Suprapubic skin (tissue), 4 donors: ENCODE measurements around the gene PSME3IP1. TPM values are rescaled to one million over a fixed set of nuclear protein-coding genes. Genes with fewer than 3 reads are reported as not detected.

Source experiments
- DNase-seq, 2 donors: peaks; one replicate each; pipeline ENCODE4 v3.0.0-alpha.2; 2019; ENCODE audit warnings: low spot score in 2 of 2
- H3K27ac ChIP-seq: fragments of 200-600 bp; sonication (generic); one replicate; pipeline ENCODE4 v1.5.1; 2019
- H3K27me3 ChIP-seq: fragments of 200-600 bp; sonication (generic); one replicate; pipeline ENCODE4 v1.5.1; 2019
- H3K36me3 ChIP-seq: fragments of 200-600 bp; sonication (generic); one replicate; pipeline ENCODE4 v1.5.1; 2019
- H3K4me1 ChIP-seq: fragments of 200-600 bp; sonication (generic); one replicate; pipeline ENCODE4 v1.5.1; 2019
- H3K4me3 ChIP-seq: fragments of 200-600 bp; sonication (generic); one replicate; pipeline ENCODE4 v1.5.1; 2019; ENCODE audit warnings: mild to moderate bottlenecking
- H3K9me3 ChIP-seq: fragments of 200-600 bp; sonication (generic); one replicate; pipeline ENCODE4 v1.5.1; 2019
- EP300 ChIP-seq: sonication (generic); formaldehyde crosslinking; IDR thresholded peaks from one replicate; pipeline ENCODE4 v1.6.1; 2017; ENCODE audit warnings: antibody characterized with exemption
- POLR2A ChIP-seq, 2 donors: fragments of 450-650 bp; IDR thresholded peaks; one replicate each; pipeline ENCODE4 v1.6.1; 2017; ENCODE audit warnings: antibody characterized with exemption in 2 of 2, mild to moderate bottlenecking in 2 of 2, moderate library complexity in 2 of 2
- POLR2AphosphoS5 ChIP-seq, 3 donors: sonication (generic); formaldehyde crosslinking; IDR thresholded peaks; one replicate each; pipeline ENCODE4 v1.6.1; 2017; ENCODE audit warnings: antibody characterized with exemption in 3 of 3
- WGBS: methylation state at CpG from one replicate; pipeline ENCODE4 v1.1.5; 2018; 5-methylcytosine and 5-hydroxymethylcytosine counted together
- total RNA-seq, 4 donors: library from RNA; depleted of rRNA; stranded (reverse); fragments of >200 nt; gene quantifications; one replicate each; pipeline ENCODE4 v1.1.0, GENCODE V29; 2016
- TF ChIP-seq, protein P1 (sequence below), 2 donors: fragments of 200-600 bp in 1 of 2; fragments of 450-650 bp in 1 of 2; sonication (generic) in 1 of 2; IDR thresholded peaks; one replicate each; pipeline ENCODE4 v1.5.1; 2016 to 2019; ENCODE audit warnings: antibody characterized with exemption in 2 of 2, mild to moderate bottlenecking in 1 of 2, moderate library complexity in 1 of 2

PSME3IP1 gene
- total RNA-seq, 4 donors from 2014 or later, result 47.1 to 109 (median 60.3) TPM

DNA sequence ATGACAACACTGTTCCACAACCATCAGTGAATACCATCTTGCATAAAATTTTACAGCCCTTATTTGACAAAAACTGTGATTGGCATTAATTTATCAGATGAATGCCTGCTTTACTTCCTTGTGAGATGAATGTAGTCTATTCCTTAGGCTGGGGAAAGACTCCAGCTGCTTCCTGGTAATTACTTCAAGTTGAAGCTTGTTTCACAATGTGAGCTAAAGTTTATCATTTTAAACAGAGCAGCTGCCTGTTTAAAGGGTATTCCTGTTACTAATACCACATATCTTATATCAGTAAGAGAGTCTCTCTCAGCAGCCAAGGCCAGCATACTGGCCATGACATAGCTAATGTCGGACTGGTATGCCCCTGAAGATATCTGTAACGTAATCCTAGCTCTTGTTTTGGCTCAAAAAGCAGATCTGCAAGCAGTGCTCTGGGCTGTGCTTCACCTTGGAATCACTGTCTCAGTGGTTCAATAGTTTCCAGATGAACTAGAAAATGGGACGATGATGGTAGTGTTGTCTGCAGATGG lies 46.0 kb upstream of the PSME3IP1 start:
- 49% methylated on average over 3 of the region's 3 CpGs for WGBS
- Histone ChIP-seq H3K4me1 (peaks cover 4% of the 10 kb centered on the region), H3K9me3 (no peaks in the 10 kb centered on the region), H3K36me3 (peaks cover 98% of the 10 kb centered on the region), H3K27me3 (no peaks in the 10 kb centered on the region), H3K4me3 (no peak overlapping the region), H3K27ac (no peak overlapping the region)
- no peak for DNase-seq
- TF ChIP-seq POLR2A (IDR thresholded peaks at IDR 0.05) (no peak), EP300 (no peak), POLR2AphosphoS5 (IDR thresholded peaks at IDR 0.05) (no peak)
- TF ChIP-seq, protein P1, sequence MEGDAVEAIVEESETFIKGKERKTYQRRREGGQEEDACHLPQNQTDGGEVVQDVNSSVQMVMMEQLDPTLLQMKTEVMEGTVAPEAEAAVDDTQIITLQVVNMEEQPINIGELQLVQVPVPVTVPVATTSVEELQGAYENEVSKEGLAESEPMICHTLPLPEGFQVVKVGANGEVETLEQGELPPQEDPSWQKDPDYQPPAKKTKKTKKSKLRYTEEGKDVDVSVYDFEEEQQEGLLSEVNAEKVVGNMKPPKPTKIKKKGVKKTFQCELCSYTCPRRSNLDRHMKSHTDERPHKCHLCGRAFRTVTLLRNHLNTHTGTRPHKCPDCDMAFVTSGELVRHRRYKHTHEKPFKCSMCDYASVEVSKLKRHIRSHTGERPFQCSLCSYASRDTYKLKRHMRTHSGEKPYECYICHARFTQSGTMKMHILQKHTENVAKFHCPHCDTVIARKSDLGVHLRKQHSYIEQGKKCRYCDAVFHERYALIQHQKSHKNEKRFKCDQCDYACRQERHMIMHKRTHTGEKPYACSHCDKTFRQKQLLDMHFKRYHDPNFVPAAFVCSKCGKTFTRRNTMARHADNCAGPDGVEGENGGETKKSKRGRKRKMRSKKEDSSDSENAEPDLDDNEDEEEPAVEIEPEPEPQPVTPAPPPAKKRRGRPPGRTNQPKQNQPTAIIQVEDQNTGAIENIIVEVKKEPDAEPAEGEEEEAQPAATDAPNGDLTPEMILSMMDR (IDR thresholded peaks at IDR 0.05), result no peak

DNA sequence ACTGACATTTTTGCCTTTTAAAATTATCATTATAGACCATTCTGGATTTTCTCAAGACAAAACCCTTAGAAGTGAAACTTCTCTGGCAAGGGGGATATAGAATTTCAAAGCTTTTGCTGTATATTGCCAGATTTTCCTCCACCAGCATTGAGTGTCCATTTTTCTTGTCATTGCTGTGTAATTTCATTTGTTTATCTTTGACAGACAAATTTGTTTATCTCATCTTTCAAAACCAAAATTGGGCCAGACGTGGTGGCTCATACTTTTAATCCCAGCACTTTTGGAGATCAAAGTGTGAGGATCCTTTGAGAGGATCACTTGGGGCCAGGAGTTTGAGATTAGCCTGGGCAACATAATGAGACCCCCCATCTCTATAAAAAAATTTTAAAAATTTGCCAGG lies 43.2 kb upstream of the PSME3IP1 start:
- TF ChIP-seq POLR2A (IDR thresholded peaks at IDR 0.05), result no peak
- no peak for TF ChIP-seq EP300
- TF ChIP-seq POLR2AphosphoS5 (IDR thresholded peaks at IDR 0.05), result no peak
- Histone ChIP-seq H3K27ac (no peak overlapping the region), H3K9me3 (no peaks in the 10 kb centered on the region), H3K27me3 (no peaks in the 10 kb centered on the region), H3K4me1 (peaks cover 4% of the 10 kb centered on the region), H3K36me3 (peaks cover 96% of the 10 kb centered on the region), H3K4me3 (no peak overlapping the region)
- DNase-seq, result no peak
- 75% methylated on average over 1 of the region's 1 CpG for WGBS

DNA sequence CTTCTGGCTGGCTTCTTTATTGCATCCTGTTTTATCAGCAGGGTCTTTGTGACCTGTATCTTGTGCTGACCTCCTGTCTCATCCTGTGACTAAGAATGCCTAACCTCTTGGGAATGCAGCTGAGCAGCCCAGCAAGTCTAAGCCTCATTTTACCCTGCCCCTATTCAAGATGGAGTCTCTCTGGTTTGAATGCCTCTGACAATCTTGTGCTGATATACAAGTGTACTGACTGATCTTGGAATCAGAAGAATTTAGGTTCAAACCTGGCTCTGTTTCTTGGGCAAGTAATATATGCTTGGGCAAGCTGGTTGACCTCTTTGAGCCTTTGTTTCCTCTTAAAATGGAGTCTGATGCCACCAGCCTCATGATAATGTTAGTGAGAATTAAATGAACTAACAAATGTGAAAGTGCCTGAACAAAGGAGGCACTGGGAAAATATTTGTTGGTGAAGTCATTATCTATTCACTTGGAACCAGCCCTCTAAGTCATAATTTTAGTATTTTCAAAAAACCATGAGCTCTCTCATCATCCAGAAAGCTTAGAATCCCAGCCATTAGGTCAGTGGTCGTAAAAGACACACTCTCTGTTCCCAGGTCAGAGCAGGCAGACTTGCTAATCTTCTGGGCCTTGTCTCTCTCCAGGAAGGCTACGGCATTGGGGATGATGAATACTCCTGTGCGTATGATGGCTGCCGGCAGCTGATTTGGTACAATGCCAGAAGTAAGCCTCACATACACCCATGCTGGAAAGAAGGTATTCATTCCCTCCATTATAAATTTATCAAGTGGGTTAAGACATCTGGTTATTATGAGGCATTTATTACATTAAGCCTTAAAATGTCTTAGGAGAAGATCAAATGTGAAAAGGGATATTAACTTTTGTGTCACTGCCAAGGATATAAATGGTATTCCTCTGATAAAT lies 41.1 kb upstream of the PSME3IP1 start:
- no peak overlapping the region for H3K27ac ChIP-seq
- peaks cover 4% of the 10 kb centered on the region for H3K4me1 ChIP-seq
- 96% methylated on average over 4 of the region's 4 CpGs for WGBS
- peaks cover 91% of the 10 kb centered on the region for H3K36me3 ChIP-seq
- TF ChIP-seq, protein P1 (IDR thresholded peaks at IDR 0.05), result no peak
- TF ChIP-seq POLR2A (IDR thresholded peaks at IDR 0.05) (no peak), POLR2AphosphoS5 (IDR thresholded peaks at IDR 0.05) (no peak), EP300 (no peak)
- DNase-seq, result no peak
- H3K9me3 ChIP-seq, result no peaks in the 10 kb centered on the region
- H3K4me3 ChIP-seq, result no peak overlapping the region
- no peaks in the 10 kb centered on the region for H3K27me3 ChIP-seq

DNA sequence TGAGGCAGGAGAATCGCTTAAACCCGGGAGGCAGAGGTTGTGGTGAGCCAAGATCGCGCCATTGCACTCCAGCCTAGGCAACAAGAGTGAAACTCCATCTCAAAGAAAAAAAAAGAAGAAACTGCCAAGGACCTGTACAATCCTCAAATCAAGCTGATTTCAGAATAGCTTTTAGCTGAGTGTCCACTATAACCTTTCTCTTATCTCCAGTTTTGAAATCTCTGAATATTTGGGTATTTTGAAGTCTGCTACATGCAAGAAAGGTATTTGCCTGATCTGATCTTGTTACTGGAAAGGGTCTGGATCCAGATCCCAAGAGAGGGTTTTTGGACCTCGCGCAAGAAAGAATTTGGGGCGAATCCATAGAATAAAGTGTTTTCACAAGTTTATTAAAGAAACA lies 40.1 kb upstream of the PSME3IP1 start:
- Histone ChIP-seq H3K27me3 (no peaks in the 10 kb centered on the region), H3K27ac (no peak overlapping the region), H3K4me1 (no peaks in the 10 kb centered on the region), H3K9me3 (no peaks in the 10 kb centered on the region), H3K4me3 (no peak overlapping the region), H3K36me3 (peaks cover 91% of the 10 kb centered on the region)
- no peak for TF ChIP-seq POLR2A (IDR thresholded peaks at IDR 0.05)
- TF ChIP-seq, protein P1 (IDR thresholded peaks at IDR 0.05), result no peak
- TF ChIP-seq POLR2AphosphoS5 (IDR thresholded peaks at IDR 0.05), result no peak
- no peak for TF ChIP-seq EP300
- no peak for DNase-seq
- WGBS, result 95% methylated on average over 7 of the region's 7 CpGs

- Histone ChIP-seq H3K9me3 (no peaks in the 10 kb centered on the region), H3K4me1 (no peaks in the 10 kb centered on the region), H3K27me3 (no peaks in the 10 kb centered on the region), H3K27ac (no peak overlapping the region), H3K4me3 (no peak overlapping the region), H3K36me3 (peaks cover 90% of the 10 kb centered on the region)
- 95% methylated on average over 6 of the region's 6 CpGs for WGBS
- TF ChIP-seq EP300, result no peak
- TF ChIP-seq, protein P1 (IDR thresholded peaks at IDR 0.05), result no peak
- TF ChIP-seq POLR2A (IDR thresholded peaks at IDR 0.05), result no peak
- no peak for TF ChIP-seq POLR2AphosphoS5 (IDR thresholded peaks at IDR 0.05)
- DNase-seq, result no peak
Observed at GRCh38 chr16:57224651-57225335, 39.0 kb upstream of the PSME3IP1 start.
